SK-N-SH treated with all-trans-retinoic acid at 6 μM for 48 hours (cell line): ENCODE data around the gene DRC7.

Experiments
- ATAC-seq: fragments of 200-7000 bp; cut with Tn5 transposase; 3 replicates; pipeline ENCODE4 v1.9.1; 2020; ENCODE audit warnings: mild to moderate bottlenecking, moderate library complexity
- ARNTL ChIP-seq: fragments of 450-650 bp; formaldehyde crosslinking; IDR thresholded peaks from 2 replicates; pipeline ENCODE4 v1.5.0; 2020; ENCODE audit warnings: low read depth, mild to moderate bottlenecking, moderate library complexity, borderline replicate concordance
- CREB5 ChIP-seq: fragments of 250-450 bp; sonication (Bioruptor Pico); IDR thresholded peaks from 2 replicates; pipeline ENCODE4 v1.5.1; 2020; ENCODE audit warnings: low read depth, mild to moderate bottlenecking, moderate library complexity
- CSDC2 ChIP-seq: fragments of 250-450 bp; sonication (Bioruptor Pico); IDR thresholded peaks from 2 replicates; pipeline ENCODE4 v1.5.0; 2020; ENCODE audit warnings: mild to moderate bottlenecking, moderate library complexity
- CSRNP3 ChIP-seq: fragments of 250-450 bp; sonication (Bioruptor Pico); IDR thresholded peaks from 2 replicates; pipeline ENCODE4 v1.5.1; 2021; ENCODE audit warnings: mild to moderate bottlenecking, moderate library complexity
- ESRRG ChIP-seq: fragments of 250-450 bp; sonication (Bioruptor Pico); IDR thresholded peaks from 2 replicates; pipeline ENCODE4 v1.6.1; 2021; ENCODE audit warnings: mild to moderate bottlenecking
- ISL1 ChIP-seq: fragments of 250-450 bp; sonication (Bioruptor Pico); IDR thresholded peaks from 2 replicates; pipeline ENCODE4 v2.1.2; 2022; ENCODE audit warnings: mild to moderate bottlenecking, moderate library complexity
- OSR1 ChIP-seq: fragments of 250-450 bp; sonication (Bioruptor Pico); IDR thresholded peaks from 2 replicates; pipeline ENCODE4 v1.8.0; 2022; ENCODE audit warnings: moderate library complexity, mild to moderate bottlenecking, inconsistent platforms
- PATZ1 ChIP-seq: fragments of 250-450 bp; sonication (Bioruptor Pico); IDR thresholded peaks from 2 replicates; pipeline ENCODE4 v1.8.0; 2020; ENCODE audit warnings: mild to moderate bottlenecking, moderate library complexity, borderline replicate concordance
- POU6F1 ChIP-seq: fragments of 250-450 bp; sonication (Bioruptor Pico); IDR thresholded peaks from 2 replicates; pipeline ENCODE4 v1.8.0; 2021; ENCODE audit warnings: low read depth, mild to moderate bottlenecking, moderate library complexity, borderline replicate concordance
- PPARA ChIP-seq: fragments of 250-450 bp; sonication (Bioruptor Pico); IDR thresholded peaks from 2 replicates; pipeline ENCODE4 v1.5.0; 2020; ENCODE audit warnings: mild to moderate bottlenecking, borderline replicate concordance
- RARB ChIP-seq: fragments of 250-450 bp; sonication (Bioruptor Pico); IDR thresholded peaks from 2 replicates; pipeline ENCODE4 v1.8.0; 2021; ENCODE audit warnings: mild to moderate bottlenecking, moderate library complexity
- TOX ChIP-seq: fragments of 250-450 bp; sonication (Bioruptor Pico); IDR thresholded peaks from 2 replicates; pipeline ENCODE4 v1.8.0; 2021; ENCODE audit warnings: mild to moderate bottlenecking, moderate library complexity, borderline replicate concordance
- TSHZ2 ChIP-seq: fragments of 250-450 bp; sonication (Bioruptor Pico); IDR thresholded peaks from 2 replicates; pipeline ENCODE4 v1.5.0; 2020; ENCODE audit warnings: mild to moderate bottlenecking, moderate library complexity
- ZFP30 ChIP-seq: fragments of 450-650 bp; formaldehyde crosslinking; IDR thresholded peaks from 2 replicates; pipeline ENCODE4 v1.5.0; 2022; ENCODE audit warnings: mild to moderate bottlenecking, moderate library complexity
- ZNF565 ChIP-seq: fragments of 450-650 bp; formaldehyde crosslinking; conservative IDR thresholded peaks from 2 replicates; pipeline ENCODE4 v1.5.0; 2020; ENCODE audit warnings: low read depth, mild to moderate bottlenecking, moderate library complexity
- ZNF70 ChIP-seq: fragments of 450-650 bp; formaldehyde crosslinking; IDR thresholded peaks from 2 replicates; pipeline ENCODE4 v1.5.0; 2020; ENCODE audit warnings: mild to moderate bottlenecking, moderate library complexity
- ZNF8 ChIP-seq: fragments of 450-650 bp; formaldehyde crosslinking; IDR thresholded peaks from 2 replicates; pipeline ENCODE4 v1.5.0; 2020; ENCODE audit warnings: mild to moderate bottlenecking, moderate library complexity

Gene DRC7

GRCh38 chr16:57688987-57689761 is 5.4 kb upstream of the DRC7 start:
- no peak for ATAC-seq
- TF ChIP-seq OSR1 (CRISPR knock-in tag) (no peak), ZNF8 (no peak), PATZ1 (no peak), ZNF565 (CRISPR knock-in tag) (no peak), TSHZ2 (CRISPR knock-in tag) (no peak), ZNF70 (CRISPR knock-in tag) (no peak), ISL1 (CRISPR knock-in tag) (no peak), TOX (CRISPR knock-in tag) (no peak), CSDC2 (CRISPR knock-in tag) (no peak), ZFP30 (CRISPR knock-in tag) (no peak), RARB (CRISPR knock-in tag) (no peak), CSRNP3 (no peak), POU6F1 (CRISPR knock-in tag) (no peak), PPARA (CRISPR knock-in tag) (no peak), ARNTL (CRISPR knock-in tag) (no peak)
- TF ChIP-seq, all 23 proteins: peak for 0

GRCh38 chr16:57689762-57690558 is 4.6 kb upstream of the DRC7 start:
- TF ChIP-seq ARNTL (CRISPR knock-in tag) (no peak), ESRRG (CRISPR knock-in tag) (no peak), CREB5 (no peak)

GRCh38 chr16:57690782-57691471 is 3.7 kb upstream of the DRC7 start:
- TF ChIP-seq ZNF70 (CRISPR knock-in tag) = no peak
- TF ChIP-seq OSR1 (CRISPR knock-in tag) = no peak
- no peak for TF ChIP-seq ZNF8
- ATAC-seq = no peak

More at GRCh38 chr16:57689762-57690558, 4.6 kb upstream of the DRC7 start:
- ATAC-seq = no peak
